Measurements from ENCODE around the gene RBMS1.

RBMS1 gene, protein sequence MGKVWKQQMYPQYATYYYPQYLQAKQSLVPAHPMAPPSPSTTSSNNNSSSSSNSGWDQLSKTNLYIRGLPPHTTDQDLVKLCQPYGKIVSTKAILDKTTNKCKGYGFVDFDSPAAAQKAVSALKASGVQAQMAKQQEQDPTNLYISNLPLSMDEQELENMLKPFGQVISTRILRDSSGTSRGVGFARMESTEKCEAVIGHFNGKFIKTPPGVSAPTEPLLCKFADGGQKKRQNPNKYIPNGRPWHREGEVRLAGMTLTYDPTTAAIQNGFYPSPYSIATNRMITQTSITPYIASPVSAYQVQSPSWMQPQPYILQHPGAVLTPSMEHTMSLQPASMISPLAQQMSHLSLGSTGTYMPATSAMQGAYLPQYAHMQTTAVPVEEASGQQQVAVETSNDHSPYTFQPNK

DNA sequence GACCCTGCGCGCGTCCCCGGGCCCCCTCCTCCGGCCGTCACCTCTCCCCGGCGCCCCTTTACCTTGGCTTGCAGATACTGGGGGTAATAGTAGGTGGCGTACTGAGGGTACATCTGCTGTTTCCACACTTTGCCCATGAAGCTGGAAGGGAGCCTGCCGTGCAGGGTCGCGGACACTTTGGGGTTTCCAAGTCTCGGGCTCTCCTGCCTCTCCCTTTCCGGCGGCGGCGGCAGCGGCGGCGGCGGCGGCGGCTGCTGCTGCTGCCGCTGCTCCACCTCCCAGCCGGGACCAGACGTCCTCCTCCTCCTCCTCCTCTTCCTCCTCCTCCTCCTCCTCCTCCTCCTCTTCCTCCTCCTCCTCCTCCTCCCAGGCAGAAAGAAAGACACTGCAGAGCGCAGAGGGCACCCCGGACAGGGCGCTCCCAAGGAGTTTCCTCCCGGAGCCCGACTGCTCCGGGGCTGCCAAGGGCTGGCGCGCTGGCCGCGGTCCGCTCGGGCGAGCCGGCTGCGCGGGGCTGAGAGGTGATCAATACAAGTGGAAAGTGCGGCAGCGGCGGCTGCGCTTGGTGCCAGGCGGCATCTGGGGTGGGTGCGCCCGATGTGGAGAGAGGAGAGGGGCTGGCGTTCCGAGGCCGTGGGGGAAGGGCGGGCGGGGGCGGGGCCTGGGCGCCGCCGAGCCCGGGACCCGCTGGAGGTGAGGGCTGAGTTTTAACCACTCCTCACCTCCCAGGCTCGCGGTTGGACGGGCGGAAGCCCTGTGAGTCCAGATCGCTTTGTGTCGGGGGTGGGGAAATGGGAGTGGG is at the start of gene RBMS1:
RBMS1 (minus strand) TSS at position 581 of the 802 bp plus-strand sequence; CDS start at position 137, 444 bp downstream.
- Histone ChIP-seq H3K4me3 (ENCODE audit: low read length in 2 of 2) (peak within 1 kb of the TSS; percentile 67 to 81), H3K9me3 (ENCODE audit: control insufficient read depth in 2 of 2, low read length in 2 of 2) (no peaks in the 10 kb centered on the region), H3K9ac (ENCODE audit: low read length in 2 of 2) (peak within 1 kb of the TSS; percentile 80 to 87), H3K27me3 (ENCODE audit: control insufficient read depth in 1 of 2, insufficient read depth in 2 of 2, low read length in 2 of 2) (no peaks in the 10 kb centered on the region), H3K36me3 (ENCODE audit: control insufficient read depth in 2 of 2, insufficient read depth in 2 of 2, low read length in 2 of 2) (no peaks in the 10 kb centered on the region), H3K4me1 (ENCODE audit: control insufficient read depth, insufficient read depth, low read length) (peaks cover 2% of the 10 kb centered on the region), H3K27ac (ENCODE audit: low read length) (peak within 1 kb of the TSS; percentile 76)

DNA sequence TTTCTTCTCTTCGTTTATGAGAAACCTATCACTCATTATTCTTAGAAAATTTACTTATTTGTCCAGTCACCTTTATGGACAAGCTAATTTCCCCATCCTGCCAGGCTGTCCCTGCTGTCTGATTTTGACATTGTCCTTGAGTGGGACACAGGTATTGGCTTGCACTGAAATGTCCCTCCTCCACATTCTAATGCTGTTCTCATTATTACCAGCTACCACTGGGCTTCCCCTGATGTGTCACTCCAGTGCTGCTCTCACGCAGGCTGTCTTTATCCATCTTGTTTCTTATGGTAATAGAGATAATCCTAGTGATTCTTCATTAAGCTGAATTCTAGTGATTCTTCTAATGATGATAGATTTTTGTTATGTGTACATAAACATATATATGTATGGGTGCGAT is 48.1 kb upstream of the RBMS1 start:
- Histone ChIP-seq H3K4me1 (ENCODE audit: control insufficient read depth, insufficient read depth, low read length) (no peaks in the 10 kb centered on the region), H3K27ac (ENCODE audit: low read length) (no peak overlapping the region), H3K27me3 (ENCODE audit: control insufficient read depth in 1 of 2, insufficient read depth in 2 of 2, low read length in 2 of 2) (no peaks in the 10 kb centered on the region), H3K4me3 (ENCODE audit: low read length in 2 of 2) (no peak overlapping the region), H3K36me3 (ENCODE audit: control insufficient read depth in 2 of 2, insufficient read depth in 2 of 2, low read length in 2 of 2) (no peaks in the 10 kb centered on the region), H3K9me3 (ENCODE audit: control insufficient read depth in 2 of 2, low read length in 2 of 2) (no peaks in the 10 kb centered on the region), H3K9ac (ENCODE audit: low read length in 2 of 2) (no peak overlapping the region)

DNA sequence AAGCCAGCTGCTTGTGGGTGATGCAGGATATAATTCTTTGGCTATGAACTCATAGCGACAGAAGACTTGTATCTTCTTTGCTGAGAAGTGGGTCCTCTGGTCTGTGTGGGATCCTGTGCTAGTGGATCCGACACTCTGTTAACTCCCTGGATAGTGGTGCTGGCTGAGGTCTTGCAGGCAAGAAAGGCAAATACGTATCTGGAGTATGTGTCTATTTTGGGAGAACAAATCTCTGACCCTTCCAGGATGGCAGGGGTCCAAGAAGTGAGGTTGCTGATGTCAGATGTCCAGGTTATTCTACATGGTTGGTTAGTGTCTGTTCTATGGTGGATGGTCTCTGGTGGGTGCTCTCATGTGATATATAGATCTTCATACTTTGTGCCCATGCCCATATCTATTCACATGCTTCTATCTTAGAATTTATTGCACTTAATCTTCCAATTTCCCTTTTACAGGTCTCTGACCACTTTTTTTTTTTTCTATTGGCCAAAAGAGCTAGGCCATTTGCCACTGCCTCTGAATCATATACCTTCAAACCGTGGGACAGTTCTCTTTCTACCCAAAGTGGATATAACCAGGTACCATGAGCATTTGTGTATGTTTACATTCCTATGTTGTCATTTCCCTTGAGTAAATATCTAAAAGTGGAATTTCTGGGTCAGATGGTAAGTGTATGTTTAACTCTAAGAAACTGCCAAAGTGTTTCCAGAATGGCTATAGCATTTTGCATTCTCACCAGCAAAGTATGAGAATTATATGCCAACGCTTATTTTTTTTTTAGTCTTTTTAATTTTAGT is 45.1 kb upstream of the RBMS1 start:
- Histone ChIP-seq H3K9ac (ENCODE audit: low read length in 2 of 2) (no peak overlapping the region), H3K4me3 (ENCODE audit: low read length in 2 of 2) (no peak overlapping the region), H3K36me3 (ENCODE audit: control insufficient read depth in 2 of 2, insufficient read depth in 2 of 2, low read length in 2 of 2) (no peaks in the 10 kb centered on the region), H3K9me3 (ENCODE audit: control insufficient read depth in 2 of 2, low read length in 2 of 2) (no peaks in the 10 kb centered on the region), H3K27ac (ENCODE audit: low read length) (no peak overlapping the region), H3K4me1 (ENCODE audit: control insufficient read depth, insufficient read depth, low read length) (no peaks in the 10 kb centered on the region), H3K27me3 (ENCODE audit: control insufficient read depth in 1 of 2, insufficient read depth in 2 of 2, low read length in 2 of 2) (no peaks in the 10 kb centered on the region)

DNA sequence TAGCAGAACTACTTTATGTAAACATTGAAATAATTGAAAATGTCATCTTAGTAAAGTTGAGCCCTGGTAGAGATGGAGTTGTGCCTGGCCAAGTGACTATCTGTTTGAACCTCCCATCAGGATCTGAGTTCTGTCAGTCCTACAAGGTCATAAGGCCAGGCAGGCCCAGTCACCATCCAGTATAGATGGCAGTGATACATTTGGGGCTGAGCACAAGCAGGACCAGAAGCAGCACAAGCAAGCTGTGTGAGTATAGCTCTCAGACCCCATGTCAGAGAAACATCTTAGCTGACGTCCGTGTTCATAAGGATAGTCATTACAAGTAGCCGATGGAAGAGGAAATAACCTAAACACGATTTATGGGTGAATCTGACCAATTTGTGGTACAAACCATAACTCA is 44.5 kb upstream of the RBMS1 start:
- Histone ChIP-seq H3K9ac (ENCODE audit: low read length in 2 of 2) (no peak overlapping the region), H3K4me3 (ENCODE audit: low read length in 2 of 2) (no peak overlapping the region), H3K36me3 (ENCODE audit: control insufficient read depth in 2 of 2, insufficient read depth in 2 of 2, low read length in 2 of 2) (no peaks in the 10 kb centered on the region), H3K27me3 (ENCODE audit: control insufficient read depth in 1 of 2, insufficient read depth in 2 of 2, low read length in 2 of 2) (no peaks in the 10 kb centered on the region), H3K4me1 (ENCODE audit: control insufficient read depth, insufficient read depth, low read length) (no peaks in the 10 kb centered on the region), H3K27ac (ENCODE audit: low read length) (no peak overlapping the region), H3K9me3 (ENCODE audit: control insufficient read depth in 2 of 2, low read length in 2 of 2) (no peaks in the 10 kb centered on the region)

GRCh38 chr2:160534996-160535395 is 41.4 kb upstream of the RBMS1 start:
- H3K27ac ChIP-seq (ENCODE audit: low read length): no peak overlapping the region
- H3K36me3 ChIP-seq (ENCODE audit: control insufficient read depth in 2 of 2, insufficient read depth in 2 of 2, low read length in 2 of 2): no peaks in the 10 kb centered on the region
- no peak overlapping the region for H3K4me3 ChIP-seq (ENCODE audit: low read length in 2 of 2)
- no peaks in the 10 kb centered on the region for H3K9me3 ChIP-seq (ENCODE audit: control insufficient read depth in 2 of 2, low read length in 2 of 2)
- no peaks in the 10 kb centered on the region for H3K4me1 ChIP-seq (ENCODE audit: control insufficient read depth, insufficient read depth, low read length)
- no peaks in the 10 kb centered on the region for H3K27me3 ChIP-seq (ENCODE audit: control insufficient read depth in 1 of 2, insufficient read depth in 2 of 2, low read length in 2 of 2)
- no peak overlapping the region for H3K9ac ChIP-seq (ENCODE audit: low read length in 2 of 2)

- Histone ChIP-seq H3K9me3 (ENCODE audit: control insufficient read depth in 2 of 2, low read length in 2 of 2) (no peaks in the 10 kb centered on the region), H3K36me3 (ENCODE audit: control insufficient read depth in 2 of 2, insufficient read depth in 2 of 2, low read length in 2 of 2) (no peaks in the 10 kb centered on the region), H3K4me3 (ENCODE audit: low read length in 2 of 2) (no peak overlapping the region), H3K27me3 (ENCODE audit: control insufficient read depth in 1 of 2, insufficient read depth in 2 of 2, low read length in 2 of 2) (no peaks in the 10 kb centered on the region), H3K27ac (ENCODE audit: low read length) (no peak overlapping the region), H3K9ac (ENCODE audit: low read length in 2 of 2) (no peak overlapping the region), H3K4me1 (ENCODE audit: control insufficient read depth, insufficient read depth, low read length) (no peaks in the 10 kb centered on the region)
Observed at GRCh38 chr2:160534249-160534648, 40.6 kb upstream of the RBMS1 start.

DNA sequence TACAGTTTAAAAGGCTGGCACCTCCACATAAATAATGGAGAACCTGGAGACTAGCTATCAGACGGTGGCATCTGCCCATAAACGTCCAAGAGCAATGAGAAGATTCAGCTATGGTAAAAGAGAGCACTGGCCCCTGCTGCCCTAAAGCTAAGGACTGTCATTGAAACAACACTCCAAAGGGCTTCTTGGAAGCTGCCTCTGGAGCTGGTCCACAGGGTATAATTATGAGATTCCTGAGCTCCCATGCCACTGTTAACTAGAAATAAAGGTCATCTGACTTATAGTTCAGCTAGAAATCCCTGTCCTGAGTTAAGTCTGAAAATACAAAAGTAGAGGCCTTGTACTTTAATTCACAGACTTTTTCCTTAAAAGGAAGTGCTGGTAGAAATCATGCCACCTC is 39.9 kb upstream of the RBMS1 start:
- no peaks in the 10 kb centered on the region for H3K36me3 ChIP-seq (ENCODE audit: control insufficient read depth in 2 of 2, insufficient read depth in 2 of 2, low read length in 2 of 2)
- H3K4me1 ChIP-seq (ENCODE audit: control insufficient read depth, insufficient read depth, low read length): no peaks in the 10 kb centered on the region
- H3K9ac ChIP-seq (ENCODE audit: low read length in 2 of 2): no peak overlapping the region
- H3K4me3 ChIP-seq (ENCODE audit: low read length in 2 of 2): no peak overlapping the region
- no peaks in the 10 kb centered on the region for H3K27me3 ChIP-seq (ENCODE audit: control insufficient read depth in 1 of 2, insufficient read depth in 2 of 2, low read length in 2 of 2)
- H3K27ac ChIP-seq (ENCODE audit: low read length): no peak overlapping the region
- no peaks in the 10 kb centered on the region for H3K9me3 ChIP-seq (ENCODE audit: control insufficient read depth in 2 of 2, low read length in 2 of 2)

DNA sequence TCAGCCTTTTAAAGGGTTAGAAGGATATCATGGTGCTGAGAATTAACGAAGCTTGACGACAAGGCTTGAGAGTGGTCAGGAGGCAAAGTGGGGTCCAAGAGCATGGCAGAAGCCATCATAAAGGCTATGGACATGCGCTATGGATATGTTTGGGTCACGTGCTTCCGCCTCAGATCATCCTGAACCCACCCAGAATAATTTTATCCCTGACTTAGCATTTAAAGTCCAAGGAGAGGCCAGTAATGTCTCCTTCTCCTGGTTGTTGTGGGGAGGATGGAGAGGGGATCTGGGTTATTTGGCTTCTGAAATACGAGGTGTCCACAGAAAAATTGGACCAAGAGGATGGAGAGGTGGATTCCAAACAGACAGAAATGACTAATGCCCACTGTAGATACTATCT is 38.8 kb upstream of the RBMS1 start:
- H3K27me3 ChIP-seq (ENCODE audit: control insufficient read depth in 1 of 2, insufficient read depth in 2 of 2, low read length in 2 of 2): no peaks in the 10 kb centered on the region
- H3K9ac ChIP-seq (ENCODE audit: low read length in 2 of 2): no peak overlapping the region
- H3K27ac ChIP-seq (ENCODE audit: low read length): no peak overlapping the region
- no peaks in the 10 kb centered on the region for H3K9me3 ChIP-seq (ENCODE audit: control insufficient read depth in 2 of 2, low read length in 2 of 2)
- H3K4me1 ChIP-seq (ENCODE audit: control insufficient read depth, insufficient read depth, low read length): no peaks in the 10 kb centered on the region
- H3K36me3 ChIP-seq (ENCODE audit: control insufficient read depth in 2 of 2, insufficient read depth in 2 of 2, low read length in 2 of 2): no peaks in the 10 kb centered on the region
- H3K4me3 ChIP-seq (ENCODE audit: low read length in 2 of 2): no peak overlapping the region

DNA sequence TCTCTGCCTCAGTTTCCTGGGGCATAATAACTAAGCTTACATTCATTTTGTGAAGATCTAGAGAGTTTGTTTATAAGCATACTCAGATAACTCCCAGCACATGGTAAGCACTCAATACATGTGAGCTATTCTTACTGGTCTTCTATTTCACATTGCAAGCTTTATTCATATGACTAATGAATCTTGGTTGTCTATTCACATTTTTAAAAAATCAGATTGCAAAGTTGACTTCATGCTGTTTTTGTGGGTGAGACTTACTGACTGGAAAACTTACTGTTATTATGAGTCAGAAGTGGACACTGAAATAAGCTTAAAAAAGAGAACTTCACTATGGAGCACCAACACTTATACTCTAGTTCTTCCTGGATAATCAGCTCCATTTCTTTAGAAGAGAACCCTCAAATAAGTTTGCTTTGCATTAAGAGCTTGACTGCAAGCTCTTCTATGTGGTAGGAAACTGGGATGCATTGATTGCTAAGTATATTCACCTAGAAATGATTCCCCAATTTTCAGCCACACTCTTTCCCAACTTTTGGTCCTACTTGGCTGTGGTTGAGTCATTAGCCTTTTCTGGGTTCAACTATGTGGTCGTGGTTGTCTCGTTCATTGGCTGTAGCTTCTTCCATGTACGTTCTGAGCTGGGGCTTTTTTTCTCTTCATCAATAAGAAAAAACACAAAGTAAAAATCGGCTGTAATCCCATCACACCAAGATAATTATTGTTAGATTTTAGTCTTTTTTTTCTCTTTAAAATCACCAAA is 29.5 kb upstream of the RBMS1 start:
- Histone ChIP-seq H3K4me3 (ENCODE audit: low read length in 2 of 2) (no peak overlapping the region), H3K4me1 (ENCODE audit: control insufficient read depth, insufficient read depth, low read length) (no peaks in the 10 kb centered on the region), H3K9me3 (ENCODE audit: control insufficient read depth in 2 of 2, low read length in 2 of 2) (no peaks in the 10 kb centered on the region), H3K9ac (ENCODE audit: low read length in 2 of 2) (no peak overlapping the region), H3K27me3 (ENCODE audit: control insufficient read depth in 1 of 2, insufficient read depth in 2 of 2, low read length in 2 of 2) (no peaks in the 10 kb centered on the region), H3K27ac (ENCODE audit: low read length) (no peak overlapping the region), H3K36me3 (ENCODE audit: control insufficient read depth in 2 of 2, insufficient read depth in 2 of 2, low read length in 2 of 2) (no peaks in the 10 kb centered on the region)

- H3K27ac ChIP-seq (ENCODE audit: low read length): no peak overlapping the region
- H3K36me3 ChIP-seq (ENCODE audit: control insufficient read depth in 2 of 2, insufficient read depth in 2 of 2, low read length in 2 of 2): no peaks in the 10 kb centered on the region
- H3K27me3 ChIP-seq (ENCODE audit: control insufficient read depth in 1 of 2, insufficient read depth in 2 of 2, low read length in 2 of 2): no peaks in the 10 kb centered on the region
- H3K9ac ChIP-seq (ENCODE audit: low read length in 2 of 2): no peak overlapping the region
- H3K4me3 ChIP-seq (ENCODE audit: low read length in 2 of 2): no peak overlapping the region
- no peaks in the 10 kb centered on the region for H3K4me1 ChIP-seq (ENCODE audit: control insufficient read depth, insufficient read depth, low read length)
- H3K9me3 ChIP-seq (ENCODE audit: control insufficient read depth in 2 of 2, low read length in 2 of 2): no peaks in the 10 kb centered on the region
Observed at GRCh38 chr2:160517731-160518130, 24.1 kb upstream of the RBMS1 start.
